Measurements from ENCODE around the gene GASK1A. TPM values are rescaled to one million over a fixed set of nuclear protein-coding genes. Genes with fewer than 3 reads are reported as not detected.

GASK1A gene
- total and polyA plus RNA-seq, 2 experiments from 2014 or later = 2.6 to 11.1 TPM

DNA sequence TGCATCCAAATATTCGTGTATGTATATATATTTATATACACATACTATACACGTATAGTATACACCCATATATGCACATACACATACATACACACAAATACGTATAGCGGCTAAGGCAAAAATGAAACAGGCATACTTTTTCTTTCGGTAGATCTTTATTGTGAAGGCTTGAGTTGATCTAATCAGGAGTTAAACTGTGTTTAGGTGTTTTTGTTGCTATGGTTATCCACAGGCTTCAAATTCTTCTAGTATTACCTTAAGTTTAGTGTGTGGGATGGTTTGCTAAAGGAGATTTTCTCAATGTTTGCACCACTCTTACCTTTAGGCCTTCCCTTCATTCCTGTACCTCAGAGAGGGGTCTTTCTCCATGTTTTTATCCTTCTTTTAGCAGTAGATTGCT lies 45.0 kb upstream of the GASK1A start:
- Histone ChIP-seq H3K79me2 (replicated peaks; ENCODE audit: insufficient read depth) (no peaks in the 10 kb centered on the region), H3F3A (replicated peaks; ENCODE audit: low read depth) (no peaks in the 10 kb centered on the region), H3K27me3 (ENCODE audit: insufficient read depth) (no peaks in the 10 kb centered on the region), H4K20me1 (replicated peaks; ENCODE audit: insufficient read depth) (no peaks in the 10 kb centered on the region), H3K4me2 (no peak overlapping the region), H3K9me2 (ENCODE audit: insufficient read depth) (no peaks in the 10 kb centered on the region), H2AFZ (no peak overlapping the region), H3K4me1 (ENCODE audit: insufficient read depth) (no peaks in the 10 kb centered on the region), H3K4me3 (no peak overlapping the region), H3K27ac (ENCODE audit: low read depth) (no peak overlapping the region), H3K36me3 (ENCODE audit: insufficient read depth) (no peaks in the 10 kb centered on the region)
- peaks cover 3% of the 10 kb centered on the region for H3K27me3 Mint-ChIP-seq (ENCODE audit: insufficient read depth, low read depth, poor library complexity)
- no peaks in the 10 kb centered on the region for H3K9me3 Mint-ChIP-seq
- H3K4me3 Mint-ChIP-seq = no peak overlapping the region
- ATAC-seq (no peak), DNase-seq (ENCODE audit: low spot score) (no peak)
- TF ChIP-seq, protein P1, sequence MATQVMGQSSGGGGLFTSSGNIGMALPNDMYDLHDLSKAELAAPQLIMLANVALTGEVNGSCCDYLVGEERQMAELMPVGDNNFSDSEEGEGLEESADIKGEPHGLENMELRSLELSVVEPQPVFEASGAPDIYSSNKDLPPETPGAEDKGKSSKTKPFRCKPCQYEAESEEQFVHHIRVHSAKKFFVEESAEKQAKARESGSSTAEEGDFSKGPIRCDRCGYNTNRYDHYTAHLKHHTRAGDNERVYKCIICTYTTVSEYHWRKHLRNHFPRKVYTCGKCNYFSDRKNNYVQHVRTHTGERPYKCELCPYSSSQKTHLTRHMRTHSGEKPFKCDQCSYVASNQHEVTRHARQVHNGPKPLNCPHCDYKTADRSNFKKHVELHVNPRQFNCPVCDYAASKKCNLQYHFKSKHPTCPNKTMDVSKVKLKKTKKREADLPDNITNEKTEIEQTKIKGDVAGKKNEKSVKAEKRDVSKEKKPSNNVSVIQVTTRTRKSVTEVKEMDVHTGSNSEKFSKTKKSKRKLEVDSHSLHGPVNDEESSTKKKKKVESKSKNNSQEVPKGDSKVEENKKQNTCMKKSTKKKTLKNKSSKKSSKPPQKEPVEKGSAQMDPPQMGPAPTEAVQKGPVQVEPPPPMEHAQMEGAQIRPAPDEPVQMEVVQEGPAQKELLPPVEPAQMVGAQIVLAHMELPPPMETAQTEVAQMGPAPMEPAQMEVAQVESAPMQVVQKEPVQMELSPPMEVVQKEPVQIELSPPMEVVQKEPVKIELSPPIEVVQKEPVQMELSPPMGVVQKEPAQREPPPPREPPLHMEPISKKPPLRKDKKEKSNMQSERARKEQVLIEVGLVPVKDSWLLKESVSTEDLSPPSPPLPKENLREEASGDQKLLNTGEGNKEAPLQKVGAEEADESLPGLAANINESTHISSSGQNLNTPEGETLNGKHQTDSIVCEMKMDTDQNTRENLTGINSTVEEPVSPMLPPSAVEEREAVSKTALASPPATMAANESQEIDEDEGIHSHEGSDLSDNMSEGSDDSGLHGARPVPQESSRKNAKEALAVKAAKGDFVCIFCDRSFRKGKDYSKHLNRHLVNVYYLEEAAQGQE (IDR thresholded peaks at IDR 0.05; ENCODE audit: unreplicated experiment) = no peak
- no peak for TF ChIP-seq ZNF114 (CRISPR knock-in tag; IDR thresholded peaks at IDR 0.05)
- TF ChIP-seq, protein P2, sequence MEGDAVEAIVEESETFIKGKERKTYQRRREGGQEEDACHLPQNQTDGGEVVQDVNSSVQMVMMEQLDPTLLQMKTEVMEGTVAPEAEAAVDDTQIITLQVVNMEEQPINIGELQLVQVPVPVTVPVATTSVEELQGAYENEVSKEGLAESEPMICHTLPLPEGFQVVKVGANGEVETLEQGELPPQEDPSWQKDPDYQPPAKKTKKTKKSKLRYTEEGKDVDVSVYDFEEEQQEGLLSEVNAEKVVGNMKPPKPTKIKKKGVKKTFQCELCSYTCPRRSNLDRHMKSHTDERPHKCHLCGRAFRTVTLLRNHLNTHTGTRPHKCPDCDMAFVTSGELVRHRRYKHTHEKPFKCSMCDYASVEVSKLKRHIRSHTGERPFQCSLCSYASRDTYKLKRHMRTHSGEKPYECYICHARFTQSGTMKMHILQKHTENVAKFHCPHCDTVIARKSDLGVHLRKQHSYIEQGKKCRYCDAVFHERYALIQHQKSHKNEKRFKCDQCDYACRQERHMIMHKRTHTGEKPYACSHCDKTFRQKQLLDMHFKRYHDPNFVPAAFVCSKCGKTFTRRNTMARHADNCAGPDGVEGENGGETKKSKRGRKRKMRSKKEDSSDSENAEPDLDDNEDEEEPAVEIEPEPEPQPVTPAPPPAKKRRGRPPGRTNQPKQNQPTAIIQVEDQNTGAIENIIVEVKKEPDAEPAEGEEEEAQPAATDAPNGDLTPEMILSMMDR (conservative IDR thresholded peaks at IDR 0.05; ENCODE audit: low read depth in 2 of 2) = no peak
- TF ChIP-seq EZH2 (IDR thresholded peaks at IDR 0.05; ENCODE audit: low read depth, unreplicated experiment) = no peak
- no peak for TF ChIP-seq ZNF331 (CRISPR knock-in tag; IDR thresholded peaks at IDR 0.05; ENCODE audit: low read depth)
- no peak for TF ChIP-seq NANOG (IDR thresholded peaks at IDR 0.05; ENCODE audit: borderline replicate concordance)
- no peak for TF ChIP-seq CREB1 (CRISPR knock-in tag; IDR thresholded peaks at IDR 0.05; ENCODE audit: low read depth)
- no peak for TF ChIP-seq STAT1 (IDR thresholded peaks at IDR 0.05; ENCODE audit: unreplicated experiment)
- TF ChIP-seq, protein P3, sequence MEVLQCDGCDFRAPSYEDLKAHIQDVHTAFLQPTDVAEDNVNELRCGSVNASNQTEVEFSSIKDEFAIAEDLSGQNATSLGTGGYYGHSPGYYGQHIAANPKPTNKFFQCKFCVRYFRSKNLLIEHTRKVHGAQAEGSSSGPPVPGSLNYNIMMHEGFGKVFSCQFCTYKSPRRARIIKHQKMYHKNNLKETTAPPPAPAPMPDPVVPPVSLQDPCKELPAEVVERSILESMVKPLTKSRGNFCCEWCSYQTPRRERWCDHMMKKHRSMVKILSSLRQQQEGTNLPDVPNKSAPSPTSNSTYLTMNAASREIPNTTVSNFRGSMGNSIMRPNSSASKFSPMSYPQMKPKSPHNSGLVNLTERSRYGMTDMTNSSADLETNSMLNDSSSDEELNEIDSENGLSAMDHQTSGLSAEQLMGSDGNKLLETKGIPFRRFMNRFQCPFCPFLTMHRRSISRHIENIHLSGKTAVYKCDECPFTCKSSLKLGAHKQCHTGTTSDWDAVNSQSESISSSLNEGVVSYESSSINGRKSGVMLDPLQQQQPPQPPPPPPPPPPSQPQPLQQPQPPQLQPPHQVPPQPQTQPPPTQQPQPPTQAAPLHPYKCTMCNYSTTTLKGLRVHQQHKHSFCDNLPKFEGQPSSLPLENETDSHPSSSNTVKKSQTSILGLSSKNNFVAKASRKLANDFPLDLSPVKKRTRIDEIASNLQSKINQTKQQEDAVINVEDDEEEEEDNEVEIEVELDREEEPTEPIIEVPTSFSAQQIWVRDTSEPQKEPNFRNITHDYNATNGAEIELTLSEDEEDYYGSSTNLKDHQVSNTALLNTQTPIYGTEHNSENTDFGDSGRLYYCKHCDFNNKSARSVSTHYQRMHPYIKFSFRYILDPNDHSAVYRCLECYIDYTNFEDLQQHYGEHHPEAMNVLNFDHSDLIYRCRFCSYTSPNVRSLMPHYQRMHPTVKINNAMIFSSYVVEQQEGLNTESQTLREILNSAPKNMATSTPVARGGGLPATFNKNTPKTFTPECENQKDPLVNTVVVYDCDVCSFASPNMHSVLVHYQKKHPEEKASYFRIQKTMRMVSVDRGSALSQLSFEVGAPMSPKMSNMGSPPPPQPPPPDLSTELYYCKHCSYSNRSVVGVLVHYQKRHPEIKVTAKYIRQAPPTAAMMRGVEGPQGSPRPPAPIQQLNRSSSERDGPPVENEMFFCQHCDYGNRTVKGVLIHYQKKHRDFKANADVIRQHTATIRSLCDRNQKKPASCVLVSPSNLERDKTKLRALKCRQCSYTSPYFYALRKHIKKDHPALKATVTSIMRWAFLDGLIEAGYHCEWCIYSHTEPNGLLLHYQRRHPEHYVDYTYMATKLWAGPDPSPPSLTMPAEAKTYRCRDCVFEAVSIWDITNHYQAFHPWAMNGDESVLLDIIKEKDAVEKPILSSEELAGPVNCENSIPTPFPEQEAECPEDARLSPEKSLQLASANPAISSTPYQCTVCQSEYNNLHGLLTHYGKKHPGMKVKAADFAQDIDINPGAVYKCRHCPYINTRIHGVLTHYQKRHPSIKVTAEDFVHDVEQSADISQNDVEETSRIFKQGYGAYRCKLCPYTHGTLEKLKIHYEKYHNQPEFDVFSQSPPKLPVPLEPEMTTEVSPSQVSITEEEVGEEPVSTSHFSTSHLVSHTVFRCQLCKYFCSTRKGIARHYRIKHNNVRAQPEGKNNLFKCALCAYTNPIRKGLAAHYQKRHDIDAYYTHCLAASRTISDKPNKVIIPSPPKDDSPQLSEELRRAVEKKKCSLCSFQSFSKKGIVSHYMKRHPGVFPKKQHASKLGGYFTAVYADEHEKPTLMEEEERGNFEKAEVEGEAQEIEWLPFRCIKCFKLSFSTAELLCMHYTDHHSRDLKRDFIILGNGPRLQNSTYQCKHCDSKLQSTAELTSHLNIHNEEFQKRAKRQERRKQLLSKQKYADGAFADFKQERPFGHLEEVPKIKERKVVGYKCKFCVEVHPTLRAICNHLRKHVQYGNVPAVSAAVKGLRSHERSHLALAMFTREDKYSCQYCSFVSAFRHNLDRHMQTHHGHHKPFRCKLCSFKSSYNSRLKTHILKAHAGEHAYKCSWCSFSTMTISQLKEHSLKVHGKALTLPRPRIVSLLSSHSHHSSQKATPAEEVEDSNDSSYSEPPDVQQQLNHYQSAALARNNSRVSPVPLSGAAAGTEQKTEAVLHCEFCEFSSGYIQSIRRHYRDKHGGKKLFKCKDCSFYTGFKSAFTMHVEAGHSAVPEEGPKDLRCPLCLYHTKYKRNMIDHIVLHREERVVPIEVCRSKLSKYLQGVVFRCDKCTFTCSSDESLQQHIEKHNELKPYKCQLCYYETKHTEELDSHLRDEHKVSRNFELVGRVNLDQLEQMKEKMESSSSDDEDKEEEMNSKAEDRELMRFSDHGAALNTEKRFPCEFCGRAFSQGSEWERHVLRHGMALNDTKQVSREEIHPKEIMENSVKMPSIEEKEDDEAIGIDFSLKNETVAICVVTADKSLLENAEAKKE (CRISPR knock-in tag; IDR thresholded peaks at IDR 0.05) = no peak
- TF ChIP-seq JUNB (IDR thresholded peaks at IDR 0.05; ENCODE audit: unreplicated experiment) = no peak
- TF ChIP-seq EZH2phosphoT487 (IDR thresholded peaks at IDR 0.05; ENCODE audit: unreplicated experiment) = no peak
- TF ChIP-seq, protein P4, sequence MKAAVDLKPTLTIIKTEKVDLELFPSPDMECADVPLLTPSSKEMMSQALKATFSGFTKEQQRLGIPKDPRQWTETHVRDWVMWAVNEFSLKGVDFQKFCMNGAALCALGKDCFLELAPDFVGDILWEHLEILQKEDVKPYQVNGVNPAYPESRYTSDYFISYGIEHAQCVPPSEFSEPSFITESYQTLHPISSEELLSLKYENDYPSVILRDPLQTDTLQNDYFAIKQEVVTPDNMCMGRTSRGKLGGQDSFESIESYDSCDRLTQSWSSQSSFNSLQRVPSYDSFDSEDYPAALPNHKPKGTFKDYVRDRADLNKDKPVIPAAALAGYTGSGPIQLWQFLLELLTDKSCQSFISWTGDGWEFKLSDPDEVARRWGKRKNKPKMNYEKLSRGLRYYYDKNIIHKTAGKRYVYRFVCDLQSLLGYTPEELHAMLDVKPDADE (IDR thresholded peaks at IDR 0.05) = no peak
- TF ChIP-seq POLR2AphosphoS5 (IDR thresholded peaks at IDR 0.05; ENCODE audit: low read depth) = no peak
- no peaks in the 10 kb centered on the region for H3K36me3 Mint-ChIP-seq (ENCODE audit: low read depth)
- H3K4me1 Mint-ChIP-seq = no peaks in the 10 kb centered on the region; the same call in 2 of the 3 replicates
- no peak overlapping the region for H3K27ac Mint-ChIP-seq

Measured in GM23338 (cell line).